Subcutaneous abdominal adipose tissue (tissue), 5 donors: ENCODE data around the gene CTNND2.

ENCODE experiments used
- H3K27ac ChIP-seq: one replicate; pipeline ENCODE4 v1.7.0; 2013; ENCODE audit warnings: low read depth, mild to moderate bottlenecking, inconsistent platforms, low read length, moderate library complexity
- H3K27me3 ChIP-seq, 5 donors: one replicate each; pipeline ENCODE4 v1.7.0; 2013; ENCODE audit warnings: low read length in 5 of 5, inconsistent platforms in 1 of 5; ENCODE audit not compliant: control insufficient read depth in 5 of 5, insufficient read depth in 4 of 5
- H3K36me3 ChIP-seq, 5 donors: one replicate each; pipeline ENCODE4 v1.7.0; 2013; ENCODE audit warnings: low read length in 5 of 5; ENCODE audit not compliant: control insufficient read depth in 5 of 5, insufficient read depth in 5 of 5
- H3K4me1 ChIP-seq, 5 donors: one replicate each; pipeline ENCODE4 v1.7.0; 2013; ENCODE audit warnings: low read length in 5 of 5, mild to moderate bottlenecking in 3 of 5, moderate library complexity in 1 of 5; ENCODE audit not compliant: control insufficient read depth in 5 of 5, insufficient read depth in 5 of 5
- H3K4me3 ChIP-seq, 5 donors: one replicate each; pipeline ENCODE4 v1.7.0; 2013; ENCODE audit warnings: low read length in 5 of 5, low read depth in 1 of 5
- H3K9ac ChIP-seq, 5 donors: one replicate each; pipeline ENCODE4 v1.7.0; 2013; ENCODE audit warnings: low read length in 5 of 5, mild to moderate bottlenecking in 4 of 5, moderate library complexity in 3 of 5
- H3K9me3 ChIP-seq, 5 donors: one replicate each; pipeline ENCODE4 v1.7.0; 2013; ENCODE audit warnings: low read length in 5 of 5; ENCODE audit not compliant: control insufficient read depth in 5 of 5
- donor health status: healthy.
- donor health status: healthy.
- donor health status: healthy.
- donor health status: healthy.
- donor health status: healthy.

CTNND2 gene

GRCh38 chr5:11525020-11525419 lies 379.2 kb downstream of the CTNND2 start:
- no peak overlapping the region for H3K9ac ChIP-seq
- no peaks in the 10 kb centered on the region for H3K36me3 ChIP-seq
- H3K27me3 ChIP-seq, result no peaks in the 10 kb centered on the region
- no peak overlapping the region for H3K27ac ChIP-seq
- H3K9me3 ChIP-seq, result no peaks in the 10 kb centered on the region
- H3K4me3 ChIP-seq, result no peak overlapping the region
- H3K4me1 ChIP-seq, result no peaks in the 10 kb centered on the region

DNA sequence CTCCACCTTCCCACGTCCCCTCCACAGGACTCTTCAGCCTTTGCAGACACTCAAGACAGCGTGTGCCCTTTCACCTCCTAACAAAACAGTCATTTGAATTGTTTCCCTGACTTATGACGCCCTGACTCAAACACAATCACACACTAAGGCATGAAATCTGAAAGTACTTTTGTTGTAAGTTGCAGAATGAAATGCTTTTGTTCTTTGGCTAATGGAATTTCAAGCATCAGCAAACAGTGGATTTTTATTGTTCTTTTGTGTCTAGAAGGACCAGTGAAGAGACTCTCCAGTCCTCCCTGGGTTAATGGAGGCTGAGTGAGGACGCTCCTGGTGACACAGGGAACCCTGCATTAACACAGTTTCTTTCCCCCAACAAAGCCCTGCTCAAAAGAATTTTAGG lies 380.1 kb downstream of the CTNND2 start:
- no peak overlapping the region for H3K4me3 ChIP-seq
- no peaks in the 10 kb centered on the region for H3K36me3 ChIP-seq
- H3K27me3 ChIP-seq, result no peaks in the 10 kb centered on the region
- H3K27ac ChIP-seq, result no peak overlapping the region
- H3K9me3 ChIP-seq, result no peaks in the 10 kb centered on the region
- H3K4me1 ChIP-seq, result no peaks in the 10 kb centered on the region
- H3K9ac ChIP-seq, result no peak overlapping the region

- Histone ChIP-seq H3K4me1 (no peaks in the 10 kb centered on the region), H3K27ac (no peak overlapping the region), H3K9me3 (no peaks in the 10 kb centered on the region), H3K36me3 (no peaks in the 10 kb centered on the region), H3K4me3 (no peak overlapping the region), H3K9ac (no peak overlapping the region), H3K27me3 (no peaks in the 10 kb centered on the region)
These were observed 381.4 kb downstream of the CTNND2 start for GRCh38 chr5:11522796-11523195.

GRCh38 chr5:11520241-11520930 lies 383.9 kb downstream of the CTNND2 start:
- H3K9me3 ChIP-seq, result no peaks in the 10 kb centered on the region
- H3K4me3 ChIP-seq, result no peak overlapping the region
- H3K4me1 ChIP-seq, result no peaks in the 10 kb centered on the region
- H3K27ac ChIP-seq, result no peak overlapping the region
- H3K27me3 ChIP-seq, result no peaks in the 10 kb centered on the region
- no peaks in the 10 kb centered on the region for H3K36me3 ChIP-seq
- no peak overlapping the region for H3K9ac ChIP-seq

DNA sequence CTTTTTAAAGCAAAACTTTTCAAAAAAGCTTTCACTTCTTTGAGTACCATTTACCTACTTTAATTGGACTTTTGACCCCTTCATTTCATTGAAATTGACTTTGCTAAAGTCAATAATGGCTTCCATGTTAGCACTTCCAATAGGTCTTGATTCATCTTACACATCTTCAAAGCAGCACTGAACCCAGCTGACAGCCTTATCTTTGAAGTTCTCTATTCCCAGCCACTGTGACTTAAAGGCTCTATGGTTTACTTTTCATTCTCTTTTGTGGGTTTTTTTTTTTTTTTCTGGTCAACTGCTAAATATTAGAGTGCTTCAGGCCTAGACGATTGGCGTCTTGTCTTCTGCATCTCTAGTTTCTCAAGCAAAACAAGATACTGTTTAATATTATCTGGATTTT lies 385.0 kb downstream of the CTNND2 start:
- Histone ChIP-seq H3K27me3 (no peaks in the 10 kb centered on the region), H3K27ac (no peak overlapping the region), H3K9me3 (no peaks in the 10 kb centered on the region), H3K36me3 (no peaks in the 10 kb centered on the region), H3K9ac (no peak overlapping the region), H3K4me1 (no peaks in the 10 kb centered on the region), H3K4me3 (no peak overlapping the region)

DNA sequence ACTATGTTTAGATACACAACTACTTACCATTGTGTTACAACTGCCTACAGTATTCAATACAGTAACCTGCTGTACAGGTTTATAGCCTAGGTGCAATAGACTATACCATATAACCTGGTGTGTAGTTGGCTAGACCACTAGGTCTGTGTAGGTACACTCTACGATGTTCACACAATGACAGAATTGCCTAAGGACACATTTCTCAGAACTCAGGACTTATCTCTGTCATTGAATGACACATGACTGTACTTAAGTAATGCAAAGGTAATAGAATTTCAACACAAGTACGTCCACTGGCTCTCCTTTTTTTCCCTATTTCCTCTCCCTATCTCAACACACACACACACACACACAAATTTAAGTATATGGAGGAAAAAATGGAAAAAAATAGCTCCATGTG lies 385.6 kb downstream of the CTNND2 start:
- Histone ChIP-seq H3K27me3 (no peaks in the 10 kb centered on the region), H3K4me3 (no peak overlapping the region), H3K36me3 (no peaks in the 10 kb centered on the region), H3K27ac (no peak overlapping the region), H3K9me3 (no peaks in the 10 kb centered on the region), H3K4me1 (no peaks in the 10 kb centered on the region), H3K9ac (no peak overlapping the region)

GRCh38 chr5:11514705-11515432 lies 389.4 kb downstream of the CTNND2 start:
- Histone ChIP-seq H3K9ac (no peak overlapping the region), H3K36me3 (no peaks in the 10 kb centered on the region), H3K27ac (no peak overlapping the region), H3K4me1 (no peaks in the 10 kb centered on the region), H3K27me3 (no peaks in the 10 kb centered on the region), H3K4me3 (no peak overlapping the region), H3K9me3 (no peaks in the 10 kb centered on the region)

DNA sequence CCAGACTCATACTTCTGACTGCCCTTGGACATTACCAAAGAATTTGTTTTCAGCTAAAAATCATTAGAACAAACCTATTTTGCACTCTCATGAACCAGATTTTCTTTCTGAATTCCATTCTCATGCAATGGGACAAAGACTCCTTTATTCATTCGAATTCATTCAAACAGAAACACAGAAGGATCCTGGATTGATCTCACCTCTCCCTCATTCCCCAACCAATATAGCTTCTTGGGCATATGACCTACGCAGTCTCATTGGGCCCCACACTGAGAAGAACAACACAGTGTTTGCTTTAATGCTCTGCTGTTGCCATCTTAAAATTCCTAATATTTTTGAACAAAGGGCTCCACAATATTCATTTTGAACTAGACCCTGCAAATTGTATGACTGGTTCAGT lies 392.4 kb downstream of the CTNND2 start:
- Histone ChIP-seq H3K9me3 (no peaks in the 10 kb centered on the region), H3K27ac (no peak overlapping the region), H3K9ac (no peak overlapping the region)

GRCh38 chr5:11510889-11511288 lies 393.4 kb downstream of the CTNND2 start:
- H3K9ac ChIP-seq, result no peak overlapping the region
- no peaks in the 10 kb centered on the region for H3K36me3 ChIP-seq
- H3K4me3 ChIP-seq, result no peak overlapping the region
- peaks cover 0 to 3% (median 0%) of the 10 kb centered on the region in 5 donors for H3K27me3 ChIP-seq
- no peaks in the 10 kb centered on the region for H3K4me1 ChIP-seq
- H3K27ac ChIP-seq, result no peak overlapping the region
- no peaks in the 10 kb centered on the region for H3K9me3 ChIP-seq

More for the DNA sequence above, 392.4 kb downstream of the CTNND2 start:
- Histone ChIP-seq H3K4me1 (no peaks in the 10 kb centered on the region), H3K27me3 (peaks cover 0 to 3% (median 0%) of the 10 kb centered on the region in 5 donors), H3K36me3 (no peaks in the 10 kb centered on the region), H3K4me3 (no peak overlapping the region)

DNA sequence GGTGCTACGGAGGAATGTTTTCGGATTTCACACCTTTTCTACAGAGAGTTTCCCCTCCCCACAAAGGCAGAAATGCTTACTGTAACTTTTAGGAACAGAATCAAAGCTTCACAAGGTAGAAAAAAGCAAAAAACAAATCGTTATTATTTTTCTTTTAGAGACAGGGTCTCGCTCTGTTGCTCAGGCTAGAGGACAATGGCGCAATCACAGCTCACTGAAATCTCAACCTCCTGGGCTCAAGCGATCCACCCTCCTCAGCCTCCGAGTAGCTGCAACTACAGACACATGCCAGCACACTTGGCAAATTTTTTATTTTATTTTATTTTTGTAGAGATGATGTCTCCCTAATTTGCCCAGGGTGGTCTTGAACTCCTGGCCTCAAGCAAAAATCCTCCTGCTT lies 394.5 kb downstream of the CTNND2 start:
- Histone ChIP-seq H3K36me3 (no peaks in the 10 kb centered on the region), H3K4me3 (no peak overlapping the region), H3K9me3 (no peaks in the 10 kb centered on the region), H3K4me1 (peaks cover 0 to 2% (median 0%) of the 10 kb centered on the region in 5 donors), H3K27me3 (peaks cover 0 to 3% (median 0%) of the 10 kb centered on the region in 5 donors), H3K9ac (no peak overlapping the region), H3K27ac (no peak overlapping the region)
